NK-92 treated with Interleukin-12 subunit alpha and Interleukin-12 subunit beta, amount 100 ng/mL, for 24 hours (cell line): ENCODE results near the gene SKIC3.

Experiments
- DNase-seq: peaks from one replicate; lab custom pipeline; 2025; lab: John Stamatoyannopoulos, UW

The SKIC3 gene

GRCh38 chr5:95531491-95531890 is 23.3 kb downstream of the SKIC3 start:
- DNase-seq: no peak

- no peak for DNase-seq
Observed at GRCh38 chr5:95530416-95530815, 24.4 kb downstream of the SKIC3 start.

DNA sequence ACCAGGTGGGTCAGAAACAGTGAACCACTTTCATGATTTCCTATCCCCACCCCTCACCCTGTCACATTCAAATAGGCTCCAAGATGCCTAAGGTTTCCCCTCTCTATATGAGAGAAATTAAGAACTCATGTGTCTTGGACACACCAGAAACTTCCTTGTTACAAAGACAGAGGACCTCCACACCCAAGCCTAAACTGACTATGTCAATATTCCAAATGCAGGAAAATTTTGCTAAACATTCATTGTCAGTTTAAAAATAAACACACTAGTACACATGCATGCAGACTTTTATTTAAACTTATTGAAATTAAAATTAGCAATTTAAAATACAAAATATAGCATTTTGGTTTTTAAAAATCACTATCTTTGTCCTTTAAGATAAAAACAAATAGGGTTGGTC is 26.2 kb downstream of the SKIC3 start:
- no peak for DNase-seq

GRCh38 chr5:95526871-95527270 is 27.9 kb downstream of the SKIC3 start:
- no peak for DNase-seq

DNA sequence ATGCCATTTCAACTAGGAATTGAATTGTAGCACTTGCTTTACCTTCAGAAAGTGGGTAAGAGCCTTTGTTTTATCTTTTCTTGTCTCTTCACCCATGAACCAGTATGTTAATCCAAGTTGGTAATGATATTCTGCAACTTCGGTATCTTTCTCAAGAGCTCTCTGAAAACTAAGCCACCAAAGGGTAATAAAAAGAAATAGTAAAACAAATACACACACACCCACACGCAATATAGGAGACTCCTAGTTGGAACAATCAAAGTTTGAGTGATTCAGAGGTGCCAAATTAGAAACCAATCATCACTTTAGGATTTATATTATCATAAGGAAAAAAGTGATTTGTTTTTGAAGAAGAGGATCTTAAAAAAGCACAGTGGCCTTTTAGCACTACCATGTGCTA is 30.4 kb downstream of the SKIC3 start:
- DNase-seq: no peak

DNA sequence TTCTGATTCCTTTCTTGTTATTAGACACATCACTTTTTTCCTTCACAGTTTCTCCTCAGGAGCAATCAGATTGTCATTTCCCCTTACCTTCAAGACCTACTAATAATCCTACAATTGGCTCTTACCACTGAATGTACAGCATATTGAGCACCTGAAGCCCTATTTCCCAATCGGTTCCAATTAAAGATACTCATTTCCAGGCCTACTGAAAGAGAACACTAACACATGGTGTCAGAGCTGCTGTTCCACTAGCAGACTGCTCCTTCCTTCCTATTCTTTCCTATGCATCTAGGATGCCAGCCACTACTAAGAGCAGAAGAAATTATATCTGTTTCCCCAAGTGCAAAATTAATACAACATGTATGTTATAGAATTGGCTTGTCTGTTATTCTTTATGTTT is 34.6 kb downstream of the SKIC3 start:
- DNase-seq: no peak

DNA sequence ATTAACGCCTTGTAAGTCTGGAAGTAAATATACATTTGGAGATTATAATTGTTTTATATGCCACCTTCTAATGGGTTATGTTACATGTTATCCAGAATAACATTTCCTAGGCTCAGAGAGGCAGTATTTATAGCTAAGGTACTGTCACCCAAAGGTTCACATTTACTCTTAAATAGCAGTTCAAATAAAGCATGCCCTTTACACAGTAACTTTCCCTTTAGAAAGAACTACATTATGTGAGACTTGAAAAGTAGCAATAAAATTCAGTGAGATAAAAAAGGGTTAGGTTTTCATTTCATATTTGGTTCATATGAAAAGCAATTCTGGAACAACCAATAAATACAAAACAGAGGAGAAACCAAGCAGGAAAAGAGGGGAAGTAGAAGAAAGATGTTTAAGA is 35.1 kb downstream of the SKIC3 start:
- no peak for DNase-seq

- DNase-seq: no peak
Observed at GRCh38 chr5:95519151-95519550, 35.6 kb downstream of the SKIC3 start.

- no peak for DNase-seq
Observed at GRCh38 chr5:95518417-95518816, 36.4 kb downstream of the SKIC3 start.

GRCh38 chr5:95511606-95512005 is 43.2 kb downstream of the SKIC3 start:
- DNase-seq: no peak

GRCh38 chr5:95508550-95508949 is 46.2 kb downstream of the SKIC3 start:
- DNase-seq: no peak
